Endometrium (tissue), 2 donors: ENCODE results near the gene RAB40C.

Experiments
- FAIRE-seq: peaks from 2 replicates; lab custom pipeline; 2012; peaks lifted over from hg19 to GRCh38; lab: Jason Lieb, UNC
- donor health status: control.
- donor health status: control.

Gene RAB40C

DNA sequence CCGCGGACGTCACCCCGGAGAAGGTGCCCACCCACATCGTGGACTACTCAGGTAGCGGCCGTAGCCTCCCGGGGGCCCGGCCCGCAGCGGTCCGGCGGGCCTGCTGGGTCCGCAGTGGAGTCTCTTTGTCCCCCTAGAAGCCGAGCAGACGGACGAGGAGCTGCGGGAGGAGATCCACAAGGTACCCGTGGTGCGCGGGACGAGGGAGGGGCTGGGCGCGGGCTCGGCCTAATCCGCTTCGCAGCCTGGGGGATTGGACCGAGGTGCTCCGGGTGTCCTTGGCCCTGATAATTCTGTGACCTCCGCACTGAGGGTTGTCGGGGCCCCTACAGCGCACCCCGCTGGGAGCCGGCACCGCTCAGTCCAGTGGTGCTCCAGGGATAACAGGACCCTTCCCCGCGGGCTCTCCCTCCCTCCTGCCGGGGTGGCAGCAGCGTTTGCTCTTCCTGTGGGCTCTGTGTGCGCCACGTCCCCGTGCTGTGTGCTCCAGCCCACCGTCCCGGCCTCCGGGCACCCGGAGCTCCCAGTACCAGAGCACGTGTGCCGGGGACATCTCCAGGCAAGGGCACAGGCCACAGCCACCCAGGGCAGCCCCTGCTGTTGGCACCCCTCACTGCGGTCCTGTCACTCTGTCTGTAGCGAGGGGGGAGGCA is 78.8 kb downstream of the RAB40C start:
- FAIRE-seq: no peak

DNA sequence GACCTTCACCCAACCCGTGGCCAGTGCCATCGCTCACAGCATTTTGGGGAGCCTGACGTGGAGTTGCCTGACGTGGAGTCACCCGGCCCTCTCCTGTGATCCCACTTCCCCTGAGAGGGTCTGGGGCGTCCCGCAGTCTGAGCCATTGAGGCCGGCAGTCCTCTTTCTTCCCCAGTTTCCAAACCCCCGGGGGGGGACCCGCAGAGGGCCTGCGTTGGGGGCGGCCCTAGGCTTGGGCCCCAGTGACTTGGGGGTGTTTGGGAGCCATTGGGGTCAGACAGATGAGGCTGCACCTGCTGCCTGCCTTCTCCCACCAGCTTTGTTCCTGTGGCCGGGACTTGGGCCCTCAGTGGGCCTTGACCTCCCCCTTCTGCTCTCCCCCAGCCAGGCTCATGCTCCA is 79.8 kb downstream of the RAB40C start:
- FAIRE-seq: no peak

DNA sequence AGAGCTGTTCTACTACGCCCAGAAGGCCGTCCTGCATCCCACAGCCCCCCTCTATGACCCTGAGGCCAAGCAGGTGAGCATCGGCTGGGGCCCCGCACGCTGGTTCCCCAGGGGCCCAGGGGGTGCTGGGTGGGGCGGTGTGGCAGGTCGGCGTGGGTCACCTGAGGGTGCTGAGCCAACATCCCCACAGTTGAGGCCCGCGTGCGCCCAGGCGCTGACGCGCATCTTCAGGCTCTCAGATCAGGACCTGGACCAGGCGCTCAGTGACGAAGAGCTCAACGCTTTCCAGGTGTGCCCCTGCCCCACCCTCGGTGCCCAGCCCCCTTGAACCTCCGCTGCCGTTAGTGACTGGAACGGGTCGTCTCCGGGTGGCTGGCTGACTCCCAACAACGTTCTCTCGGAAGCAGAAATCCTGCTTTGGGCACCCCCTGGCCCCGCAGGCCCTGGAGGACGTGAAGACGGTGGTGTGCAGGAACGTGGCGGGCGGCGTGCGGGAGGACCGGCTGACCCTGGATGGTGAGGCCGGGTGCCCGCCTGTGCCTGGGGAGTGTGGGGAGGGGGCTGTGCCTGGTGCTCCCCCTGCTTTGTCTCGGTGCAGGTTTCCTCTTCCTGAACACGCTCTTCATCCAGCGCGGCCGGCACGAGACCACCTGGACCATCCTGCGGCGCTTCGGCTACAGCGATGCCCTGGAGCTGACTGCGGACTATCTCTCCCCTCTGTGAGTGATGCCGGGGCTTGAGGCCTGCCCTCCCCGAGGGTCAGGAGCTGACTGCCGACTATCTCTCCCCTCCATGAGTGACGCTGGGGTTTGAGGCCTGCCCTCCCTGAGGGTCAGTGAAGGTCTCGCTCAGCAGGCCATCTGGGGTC is 80.9 kb downstream of the RAB40C start:
- FAIRE-seq: no peak

DNA sequence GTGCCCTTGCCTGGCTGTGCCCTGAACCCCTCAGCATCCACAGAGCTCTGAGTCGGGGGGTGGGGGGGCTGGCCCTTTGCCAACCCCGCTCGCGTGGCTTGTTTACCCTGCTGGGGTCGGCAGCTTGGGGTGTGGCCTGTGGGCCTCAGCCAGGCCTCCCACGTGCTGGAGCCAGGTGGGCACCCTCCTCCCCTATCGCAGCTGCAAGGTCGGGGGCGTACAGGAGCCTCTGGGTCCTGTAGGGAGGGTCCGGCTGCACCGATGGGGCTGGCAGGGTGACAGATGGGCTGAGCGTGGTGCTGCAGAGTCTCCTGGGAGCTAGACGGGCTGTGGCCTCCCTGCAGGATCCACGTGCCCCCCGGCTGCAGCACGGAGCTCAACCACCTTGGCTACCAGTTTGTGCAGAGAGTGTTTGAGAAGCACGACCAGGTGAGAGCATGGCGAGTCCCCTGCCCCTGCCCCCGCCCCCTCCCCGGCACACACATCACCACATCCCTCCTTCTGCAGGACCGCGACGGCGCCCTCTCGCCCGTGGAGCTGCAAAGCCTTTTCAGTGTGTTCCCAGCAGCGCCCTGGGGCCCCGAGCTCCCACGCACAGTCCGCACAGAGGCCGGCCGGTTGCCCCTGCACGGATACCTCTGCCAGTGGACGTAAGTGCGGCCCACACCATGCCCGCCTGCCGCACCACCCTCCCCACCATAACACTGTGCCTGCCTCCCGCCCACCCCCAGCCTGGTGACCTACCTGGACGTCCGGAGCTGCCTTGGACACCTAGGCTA is 81.7 kb downstream of the RAB40C start:
- FAIRE-seq: no peak

DNA sequence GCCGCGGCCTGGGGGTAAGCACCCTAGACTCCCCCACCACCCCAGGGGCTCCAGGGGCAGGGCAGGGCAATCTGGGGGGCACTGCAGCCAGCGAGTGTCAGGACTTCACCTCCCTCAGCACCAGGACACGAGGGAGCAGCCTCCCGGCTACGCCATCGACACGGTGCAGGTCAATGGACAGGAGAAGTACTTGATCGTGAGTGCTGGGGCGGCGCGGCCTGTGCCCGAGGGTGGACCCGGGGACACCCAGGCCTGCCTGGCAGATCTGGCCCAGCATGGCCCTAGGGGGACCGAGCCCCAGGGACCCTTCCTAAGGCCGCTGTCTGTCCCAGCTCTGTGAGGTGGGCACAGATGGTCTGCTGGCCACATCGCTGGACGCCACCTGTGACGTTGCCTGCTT is 82.5 kb downstream of the RAB40C start:
- no peak for FAIRE-seq

DNA sequence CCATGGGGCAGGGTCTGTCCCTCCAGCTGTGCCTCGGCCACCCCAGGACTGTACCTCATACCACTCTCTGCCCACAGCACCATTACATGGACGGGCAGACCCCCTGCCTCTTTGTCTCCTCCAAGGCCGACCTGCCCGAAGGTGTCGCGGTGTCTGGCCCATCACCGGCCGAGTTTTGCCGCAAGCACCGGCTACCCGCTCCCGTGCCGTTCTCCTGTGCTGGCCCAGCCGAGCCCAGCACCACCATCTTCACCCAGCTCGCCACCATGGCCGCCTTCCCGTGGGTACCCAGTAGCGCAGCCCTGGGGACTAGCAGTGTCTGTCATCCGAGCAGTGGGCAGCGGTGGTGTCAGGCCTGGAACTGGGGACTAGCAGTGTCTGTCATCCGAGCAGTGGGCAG is 83.0 kb downstream of the RAB40C start:
- no peak for FAIRE-seq

DNA sequence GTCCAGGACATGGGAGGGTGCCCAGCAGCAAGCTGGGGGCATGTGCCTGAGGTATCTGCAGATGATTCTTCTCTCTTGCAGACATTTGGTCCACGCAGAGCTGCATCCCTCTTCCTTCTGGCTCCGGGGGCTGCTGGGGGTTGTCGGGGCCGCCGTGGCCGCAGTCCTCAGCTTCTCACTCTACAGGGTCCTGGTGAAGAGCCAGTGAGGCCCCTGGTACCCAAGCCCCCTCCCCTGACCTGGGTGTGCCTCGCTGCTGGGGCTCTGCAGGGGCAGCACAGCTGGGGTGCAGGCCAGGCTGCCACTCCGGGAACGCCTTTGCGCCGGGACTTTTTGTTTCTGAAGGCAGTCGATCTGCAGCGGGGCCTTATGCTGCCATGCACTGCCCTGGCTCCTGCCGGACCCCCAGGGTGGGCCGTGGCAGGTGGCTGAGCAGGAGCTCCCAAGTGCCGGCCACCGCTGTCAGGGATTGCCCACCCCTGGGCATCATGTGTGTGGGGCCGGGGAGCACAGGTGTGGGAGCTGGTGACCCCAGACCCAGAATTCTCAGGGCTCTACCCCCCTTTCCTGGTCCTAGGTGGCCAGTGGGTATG is 83.6 kb downstream of the RAB40C start:
- no peak for FAIRE-seq

DNA sequence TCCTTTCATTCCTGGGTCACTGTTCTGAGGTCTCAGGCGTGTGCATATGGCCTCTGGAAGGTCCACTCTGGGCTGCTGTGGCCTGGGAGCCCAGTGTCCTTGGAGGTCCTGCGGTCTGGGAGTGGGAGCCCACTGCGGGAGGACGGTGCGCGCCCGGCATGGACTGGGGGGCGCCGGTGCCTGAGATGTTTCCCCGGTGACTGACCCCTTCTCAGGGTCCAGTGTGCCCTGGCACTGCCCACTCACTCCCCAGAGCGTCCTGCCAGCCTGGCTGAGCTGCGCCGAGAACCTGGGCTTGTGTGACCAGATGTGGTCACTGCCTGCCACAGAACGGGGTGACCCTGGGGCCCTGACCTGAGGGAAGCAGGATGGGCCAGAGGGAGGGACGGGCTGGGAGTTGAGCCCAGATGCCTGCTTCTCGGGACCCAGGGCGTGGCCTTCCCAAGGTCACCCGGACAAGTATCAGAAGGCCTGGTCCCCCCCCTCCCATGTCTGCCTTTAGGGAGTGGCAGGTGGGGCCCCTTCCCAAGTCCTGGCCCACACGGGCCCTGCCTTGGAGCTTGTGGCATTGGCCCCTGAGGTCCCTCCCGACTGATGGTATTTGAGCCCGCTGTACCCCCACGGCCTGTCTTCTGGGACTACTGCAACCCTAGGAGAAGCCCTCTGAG is 84.5 kb downstream of the RAB40C start:
- FAIRE-seq: no peak

DNA sequence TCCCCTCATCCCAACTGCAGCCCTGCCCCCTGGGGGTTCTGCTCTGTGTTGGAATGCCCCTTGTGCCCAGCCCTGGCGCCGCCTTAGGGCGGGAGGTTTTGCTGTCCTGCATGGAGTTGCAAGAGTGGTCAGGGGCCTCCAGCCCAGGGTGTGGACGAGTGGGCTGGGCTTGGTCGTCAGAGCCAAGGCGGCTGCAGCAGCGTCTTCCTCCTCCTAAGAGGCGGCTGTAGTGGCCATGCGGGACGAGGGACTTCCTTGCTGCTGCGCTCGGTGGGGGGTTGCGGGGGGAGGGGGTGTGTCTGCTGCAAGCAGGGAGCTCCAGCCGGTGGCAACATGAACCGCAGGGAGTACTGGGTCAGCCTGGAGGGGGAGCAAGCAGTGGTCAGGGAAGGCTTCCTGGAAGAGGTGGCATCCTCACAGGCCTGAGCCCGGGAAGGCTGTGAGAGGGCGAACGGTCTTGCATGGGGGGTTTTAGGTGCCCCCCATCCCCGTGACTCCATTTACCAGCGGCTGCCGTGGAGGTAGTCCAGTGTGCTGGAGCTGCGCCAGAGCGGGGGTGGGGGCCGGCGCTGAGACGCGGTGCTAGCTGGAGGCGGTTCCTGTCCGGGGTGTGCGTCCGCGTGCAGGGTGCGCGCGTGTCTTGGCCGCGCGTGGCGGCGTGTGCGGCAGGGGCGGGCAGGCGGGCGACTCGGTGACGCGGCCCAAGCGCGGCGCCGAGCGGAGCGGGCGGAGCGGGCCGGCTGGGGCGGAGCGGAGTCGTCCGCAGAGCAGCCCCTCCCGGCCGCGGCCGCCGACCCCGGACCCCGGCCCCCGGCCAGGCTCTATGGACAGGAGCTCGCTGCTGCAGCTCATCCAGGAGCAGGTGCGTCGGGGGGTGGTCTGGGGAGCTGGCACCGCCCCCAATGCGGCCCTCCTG is 85.4 kb downstream of the RAB40C start, which contains the start of gene RHBDL1:
TSS of gene RHBDL1 (plus strand) at position 704 of the 916 bp plus-strand sequence. CDS start at position 824, 120 bp downstream.
- no peak for FAIRE-seq

DNA sequence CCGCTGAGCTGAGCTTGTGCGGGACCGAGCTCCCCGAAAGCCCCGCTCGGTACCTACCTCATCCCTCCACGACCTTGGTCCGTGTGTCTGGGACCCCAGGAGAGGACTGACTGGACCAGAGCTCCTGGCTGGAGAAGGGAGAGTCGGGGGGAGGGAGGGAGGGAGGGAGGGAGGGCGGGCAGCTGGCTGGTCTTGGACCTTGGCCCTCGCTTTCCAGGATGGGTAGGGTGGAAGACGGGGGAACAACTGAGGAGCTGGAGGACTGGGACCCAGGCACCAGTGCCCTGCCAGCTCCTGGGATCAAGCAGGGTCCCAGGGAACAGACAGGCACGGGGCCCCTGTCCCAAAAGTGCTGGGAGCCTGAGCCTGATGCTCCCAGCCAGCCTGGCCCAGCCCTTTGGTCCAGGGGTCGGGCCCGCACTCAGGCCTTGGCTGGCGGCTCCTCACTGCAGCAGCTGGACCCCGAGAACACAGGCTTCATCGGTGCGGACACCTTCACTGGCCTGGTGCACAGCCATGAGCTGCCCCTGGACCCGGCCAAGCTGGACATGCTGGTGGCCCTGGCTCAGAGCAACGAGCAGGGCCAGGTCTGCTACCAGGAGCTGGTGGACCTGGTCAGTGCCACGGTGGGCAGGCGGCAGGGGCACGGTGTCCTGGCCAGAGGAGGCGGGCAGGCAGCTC is 86.2 kb downstream of the RAB40C start:
- no peak for FAIRE-seq

DNA sequence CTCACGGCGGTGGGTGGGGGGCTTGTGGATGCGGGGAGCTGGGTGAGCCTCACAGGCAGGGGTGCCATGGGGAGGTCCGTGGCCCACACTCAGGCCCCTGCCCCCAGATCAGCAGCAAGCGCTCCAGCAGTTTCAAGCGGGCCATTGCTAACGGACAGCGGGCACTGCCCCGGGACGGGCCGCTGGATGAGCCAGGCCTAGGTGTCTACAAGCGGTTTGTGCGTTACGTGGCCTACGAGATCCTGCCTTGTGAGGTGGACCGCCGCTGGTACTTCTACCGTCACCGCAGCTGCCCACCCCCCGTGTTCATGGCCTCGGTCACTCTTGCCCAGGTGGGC is 86.7 kb downstream of the RAB40C start:
- FAIRE-seq: no peak

DNA sequence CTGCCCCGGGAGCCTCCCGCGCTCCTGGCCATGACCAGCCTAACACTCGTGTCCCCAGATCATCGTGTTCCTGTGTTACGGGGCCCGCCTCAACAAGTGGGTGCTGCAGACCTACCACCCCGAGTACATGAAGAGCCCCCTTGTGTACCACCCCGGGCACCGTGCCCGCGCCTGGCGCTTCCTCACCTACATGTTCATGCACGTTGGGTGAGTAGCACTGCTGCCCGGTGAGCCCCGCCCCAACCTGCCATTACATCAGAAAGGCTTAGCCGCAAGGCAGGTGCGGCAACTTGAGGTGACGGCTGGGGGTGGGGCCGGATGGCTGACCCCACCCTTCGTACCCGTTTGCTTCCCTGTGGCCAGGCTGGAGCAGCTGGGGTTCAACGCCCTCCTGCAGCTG is 87.0 kb downstream of the RAB40C start:
- FAIRE-seq: no peak

DNA sequence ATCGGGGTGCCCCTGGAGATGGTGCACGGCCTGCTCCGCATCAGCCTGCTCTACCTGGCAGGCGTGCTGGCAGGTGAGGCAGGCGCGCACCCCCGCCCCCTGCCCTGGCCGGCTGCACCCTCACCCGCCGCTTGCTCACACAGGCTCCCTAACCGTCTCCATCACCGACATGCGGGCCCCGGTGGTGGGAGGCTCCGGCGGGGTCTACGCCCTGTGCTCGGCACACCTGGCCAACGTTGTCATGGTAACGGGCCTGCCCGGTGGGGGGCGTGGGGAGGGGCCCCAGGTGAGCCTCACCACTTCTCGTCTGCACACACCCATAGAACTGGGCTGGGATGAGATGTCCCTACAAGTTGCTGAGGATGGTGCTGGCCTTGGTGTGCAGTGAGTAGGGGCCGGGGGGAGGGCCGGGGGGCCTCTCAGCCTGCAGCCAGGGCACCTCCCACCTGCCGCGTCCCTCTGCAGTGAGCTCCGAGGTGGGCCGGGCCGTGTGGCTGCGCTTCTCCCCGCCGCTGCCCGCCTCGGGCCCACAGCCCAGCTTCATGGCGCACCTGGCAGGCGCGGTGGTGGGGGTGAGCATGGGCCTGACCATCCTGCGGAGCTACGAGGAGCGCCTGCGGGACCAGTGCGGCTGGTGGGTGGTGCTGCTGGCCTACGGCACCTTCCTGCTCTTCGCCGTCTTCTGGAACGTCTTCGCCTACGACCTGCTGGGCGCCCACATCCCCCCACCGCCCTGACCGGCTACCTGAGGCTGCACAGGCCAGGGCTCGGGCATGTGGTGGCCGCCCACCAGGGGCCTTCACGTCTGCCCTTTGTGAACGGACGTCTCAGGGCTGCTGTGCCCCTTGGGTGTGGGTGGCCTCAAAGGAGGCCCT is 87.7 kb downstream of the RAB40C start:
- FAIRE-seq: no peak

DNA sequence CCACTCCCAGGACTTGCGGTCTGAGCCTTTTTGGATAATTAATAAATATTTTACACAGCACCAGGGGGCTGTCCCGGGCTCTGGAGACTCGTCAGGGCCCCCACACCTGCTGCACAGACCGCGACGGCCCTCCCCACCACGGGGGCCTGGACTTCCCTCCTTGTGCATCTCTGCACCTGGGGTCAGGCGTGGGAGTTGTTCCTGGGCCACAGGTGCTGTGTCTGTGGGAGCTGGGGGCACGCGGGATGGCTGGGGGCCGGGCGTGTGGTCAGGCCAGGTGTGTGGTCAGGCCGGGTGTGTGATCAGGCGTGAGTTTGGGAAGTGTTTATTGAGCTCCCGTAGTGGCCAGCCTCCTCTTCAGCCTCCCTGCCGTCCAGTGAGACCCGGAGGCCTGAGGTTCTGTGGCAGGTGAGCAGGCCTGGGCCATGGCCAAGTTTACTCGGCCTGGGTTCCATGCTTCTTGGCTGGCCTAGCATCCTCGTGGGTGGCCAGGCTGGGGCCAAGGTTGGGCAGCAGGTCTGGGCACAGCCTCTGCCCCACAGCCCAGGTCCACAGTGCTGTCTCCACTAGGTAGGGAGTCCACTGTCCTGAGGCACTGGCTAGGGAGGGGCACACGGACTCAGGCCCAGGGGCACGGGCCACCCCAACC is 88.5 kb downstream of the RAB40C start:
- no peak for FAIRE-seq
